HG03103 (cell line): ENCODE measurements around the gene GPX6.
"Not testable (repeated sequence)": the region's sequence is repeated elsewhere in the genome, so short reads cannot be mapped to it uniquely, and the experiment has no call there.

ENCODE experiments used
- ATAC-seq: cut with Tn5 transposase; IDR thresholded peaks from one replicate; pipeline ENCODE4 v1.9.1; 2021; ENCODE audit warnings: low read depth; ENCODE audit not compliant: unreplicated experiment

The GPX6 gene

DNA sequence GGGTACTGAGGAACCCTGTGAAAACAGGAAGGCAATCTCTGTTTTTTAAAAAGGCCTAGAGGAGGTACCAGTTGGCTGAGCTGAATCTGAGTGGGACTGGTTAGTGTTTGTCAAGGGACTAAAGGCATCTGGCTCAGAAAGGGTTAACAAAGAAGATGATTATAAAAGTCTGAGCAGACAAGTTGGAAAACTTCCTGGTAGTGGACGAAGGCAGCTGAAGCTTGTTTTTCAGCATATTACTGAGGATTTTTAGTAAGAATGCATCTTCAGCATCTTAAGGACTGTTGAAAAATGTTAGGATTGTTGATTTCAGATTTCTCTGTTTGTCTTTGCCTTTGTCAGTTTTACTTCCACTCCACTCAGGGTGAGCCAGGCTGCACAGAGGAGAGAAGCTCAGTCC lies 15.2 kb upstream of the GPX6 start:
- no peak for ATAC-seq

GRCh38 chr6:28525496-28526039 lies 10.0 kb upstream of the GPX6 start, which contains the start of gene GPX5:
TSS of gene GPX5 (plus strand) at chr6:28525881. CDS start at chr6:28526014, 133 bp downstream.
- ATAC-seq, result no peak

- no peak for ATAC-seq
Measured at GRCh38 chr6:28523241-28523622, 7.6 kb upstream of the GPX6 start.

DNA sequence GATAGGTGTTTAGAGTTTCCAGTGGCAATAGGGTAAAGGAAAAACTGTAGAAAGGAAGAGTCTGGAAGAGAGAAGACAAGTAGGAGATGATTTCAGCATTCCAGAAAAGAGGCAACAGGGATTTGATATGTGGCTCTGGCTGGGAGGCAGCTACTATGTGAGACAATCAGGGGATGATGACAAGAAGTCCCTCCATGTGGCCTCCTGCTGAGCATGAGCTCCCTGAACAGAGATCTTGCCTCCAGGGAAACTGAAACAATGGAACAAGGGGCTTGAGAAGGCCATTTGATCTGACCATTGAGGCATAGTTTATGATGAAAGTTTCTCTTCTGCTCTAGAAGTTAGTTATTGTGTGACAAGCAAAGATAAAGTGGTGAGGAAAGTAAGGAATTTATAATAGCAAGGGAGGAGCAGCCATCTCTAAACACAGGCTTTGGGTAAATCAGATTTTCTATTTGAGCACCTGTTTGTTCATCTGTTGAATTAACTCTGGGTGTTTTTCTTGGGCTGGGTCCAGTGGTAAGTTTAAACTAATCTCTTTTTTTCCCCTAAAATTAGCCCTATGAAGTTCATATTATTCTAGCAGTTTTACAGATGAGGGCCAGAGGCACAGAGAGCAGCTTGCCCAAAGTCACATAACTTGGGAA lies 7.1 kb upstream of the GPX6 start:
- ATAC-seq, result no peak

- no peak for ATAC-seq
Measured at GRCh38 chr6:28517964-28518363, 2.4 kb upstream of the GPX6 start.

GRCh38 chr6:28512387-28512786 lies 3.2 kb downstream of the GPX6 start:
- ATAC-seq, result not testable (repeated sequence)

DNA sequence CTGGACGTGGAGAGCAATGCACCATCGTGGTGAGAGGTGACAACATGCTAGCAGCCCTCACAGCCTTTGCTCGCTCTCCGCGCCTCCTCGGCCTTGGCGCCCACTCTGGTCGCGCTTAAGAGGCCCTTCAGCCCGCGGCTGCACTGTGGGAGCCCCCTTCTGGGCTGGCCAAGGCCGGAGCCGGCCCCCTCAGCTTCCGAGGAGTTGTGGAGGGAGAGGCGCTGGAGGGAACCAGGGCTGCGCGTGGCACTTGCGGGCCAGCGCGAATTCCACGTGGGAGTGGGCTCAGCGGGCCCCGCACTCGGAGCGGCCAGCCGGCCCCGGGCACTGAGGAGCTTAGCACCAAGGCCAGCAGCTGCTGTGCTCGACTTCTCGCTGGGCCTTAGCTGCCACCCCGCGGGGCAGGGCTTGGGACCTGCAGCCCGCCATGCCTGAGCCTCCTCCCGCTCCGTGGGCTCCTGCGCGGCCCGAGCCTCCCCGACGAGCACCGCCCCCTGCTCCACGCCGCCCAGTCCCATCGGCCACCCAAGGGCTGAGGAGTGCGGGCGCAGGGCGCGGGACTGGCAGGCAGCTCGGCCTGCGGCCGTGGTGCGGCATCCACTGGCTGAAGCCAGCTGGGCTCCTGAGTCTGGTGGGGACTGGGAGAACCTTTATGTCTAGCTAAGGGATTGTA lies 3.8 kb downstream of the GPX6 start:
- ATAC-seq, result no peak

GRCh38 chr6:28506807-28507475 lies 8.7 kb downstream of the GPX6 start:
- ATAC-seq, result no peak

DNA sequence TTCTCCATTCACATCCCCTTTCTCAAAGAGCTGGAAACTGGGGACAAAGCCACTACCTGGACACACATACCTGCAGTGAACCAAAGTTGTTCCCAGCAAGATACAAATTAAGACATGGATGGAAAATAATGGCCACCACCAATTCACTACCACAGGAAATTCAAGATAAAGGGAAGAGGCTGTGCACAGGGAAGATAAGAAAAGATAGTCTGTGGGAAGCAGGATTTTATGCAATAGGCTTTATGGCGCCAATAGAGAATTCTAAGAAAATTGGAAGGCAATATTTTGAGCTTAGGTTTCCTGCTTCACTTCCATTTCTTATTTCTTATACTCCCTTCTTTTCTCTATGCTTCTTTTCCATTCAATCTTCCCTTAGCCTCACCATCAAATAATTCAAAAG lies 9.9 kb downstream of the GPX6 start:
- ATAC-seq, result no peak

- ATAC-seq, result not testable (repeated sequence)
Measured at GRCh38 chr6:28502709-28503305, 12.8 kb downstream of the GPX6 start.

DNA sequence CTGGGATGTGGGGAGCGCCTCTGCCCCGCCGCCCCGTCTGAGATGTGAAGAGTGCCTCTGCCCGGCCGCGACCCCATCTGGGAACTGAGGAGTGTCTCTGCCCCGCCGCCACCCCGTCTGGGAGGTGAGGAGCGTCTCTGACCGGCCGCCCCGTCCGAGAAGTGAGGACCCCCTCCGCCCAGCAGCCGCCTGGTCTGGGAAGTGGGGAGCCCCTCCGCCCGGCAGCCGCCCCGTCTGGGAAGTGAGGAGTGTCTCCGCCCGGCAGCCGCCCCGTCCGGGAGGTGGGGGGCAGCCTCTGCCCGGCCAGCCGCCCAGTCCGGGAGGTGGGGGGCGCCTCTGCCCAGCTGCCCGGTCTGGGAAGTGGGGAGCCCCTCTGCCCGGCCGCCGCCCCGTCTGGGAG lies 13.5 kb downstream of the GPX6 start:
- ATAC-seq, result not testable (repeated sequence)

- ATAC-seq, result no peak
Measured at GRCh38 chr6:28501259-28501658, 14.3 kb downstream of the GPX6 start.

DNA sequence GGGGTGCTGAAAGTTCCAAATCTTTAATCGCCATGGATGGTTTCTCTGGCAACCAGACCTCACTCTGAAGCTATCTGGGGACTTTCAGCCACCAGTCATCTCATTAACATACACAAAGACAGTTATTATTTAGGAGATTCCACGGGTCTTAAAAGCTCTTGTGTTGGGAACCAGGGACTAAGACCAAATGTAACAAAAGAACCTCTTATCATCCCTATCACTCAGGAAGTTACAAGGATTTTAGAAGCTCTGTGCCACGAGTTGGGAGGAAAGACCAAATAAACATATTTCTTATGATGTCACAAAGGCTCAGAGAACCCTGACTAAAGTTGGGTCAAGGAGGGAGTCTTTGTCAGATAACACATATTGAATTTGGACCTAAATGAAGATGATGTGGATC lies 17.7 kb downstream of the GPX6 start:
- no peak for ATAC-seq

DNA sequence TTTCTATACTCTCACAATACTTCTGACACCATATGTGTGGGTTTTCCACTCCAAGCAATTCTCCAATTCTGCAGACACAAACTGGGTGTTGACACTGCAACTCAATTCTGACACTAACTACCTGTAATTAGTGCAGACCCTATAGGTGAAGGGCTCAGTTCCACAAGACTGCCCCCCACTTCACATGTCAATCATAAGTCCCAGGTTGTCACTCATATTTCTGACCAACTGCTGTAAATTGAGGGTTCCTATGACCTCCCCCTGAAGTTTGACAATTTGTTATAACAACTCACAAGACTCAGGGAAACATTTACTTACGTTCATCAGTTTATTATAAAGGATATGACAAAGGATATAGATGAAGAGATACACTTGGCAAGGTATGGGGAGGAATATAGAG lies 18.3 kb downstream of the GPX6 start:
- no peak for ATAC-seq

DNA sequence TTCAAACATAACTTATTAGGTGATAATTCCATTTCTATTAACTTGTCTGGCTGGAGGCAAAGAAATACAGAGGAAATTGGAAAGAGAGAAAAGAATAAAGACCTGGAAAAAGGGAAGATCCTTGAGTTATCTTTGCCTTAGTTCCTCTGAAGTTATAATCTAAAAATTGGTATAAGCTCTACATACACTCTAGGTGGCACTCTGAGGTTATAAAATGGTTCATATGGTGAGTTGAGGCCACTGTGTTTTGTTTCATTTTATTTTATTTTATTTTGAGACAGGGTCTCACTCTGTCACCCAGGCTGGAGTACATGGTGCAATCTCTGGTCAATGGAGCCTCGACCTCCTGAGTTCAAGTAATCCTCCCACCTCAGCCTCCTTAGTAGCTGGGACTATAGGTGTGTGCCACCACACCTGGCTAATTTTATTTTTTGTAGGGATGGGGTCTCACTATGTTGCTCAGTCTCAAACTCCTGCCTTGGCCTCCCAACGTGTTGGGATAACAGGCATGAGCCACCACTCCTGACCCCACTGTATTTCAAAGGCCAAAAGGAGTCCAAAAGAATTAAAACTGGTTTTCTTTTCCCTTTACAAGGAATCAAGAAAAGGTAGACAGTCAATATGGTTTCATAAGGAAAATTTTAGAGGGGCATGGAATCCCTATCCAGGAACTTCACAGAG lies 19.4 kb downstream of the GPX6 start:
- no peak for ATAC-seq

GRCh38 chr6:28491984-28492317 lies 23.6 kb downstream of the GPX6 start:
- no peak for ATAC-seq

GRCh38 chr6:28490205-28490890 lies 25.2 kb downstream of the GPX6 start:
- ATAC-seq, result no peak

DNA sequence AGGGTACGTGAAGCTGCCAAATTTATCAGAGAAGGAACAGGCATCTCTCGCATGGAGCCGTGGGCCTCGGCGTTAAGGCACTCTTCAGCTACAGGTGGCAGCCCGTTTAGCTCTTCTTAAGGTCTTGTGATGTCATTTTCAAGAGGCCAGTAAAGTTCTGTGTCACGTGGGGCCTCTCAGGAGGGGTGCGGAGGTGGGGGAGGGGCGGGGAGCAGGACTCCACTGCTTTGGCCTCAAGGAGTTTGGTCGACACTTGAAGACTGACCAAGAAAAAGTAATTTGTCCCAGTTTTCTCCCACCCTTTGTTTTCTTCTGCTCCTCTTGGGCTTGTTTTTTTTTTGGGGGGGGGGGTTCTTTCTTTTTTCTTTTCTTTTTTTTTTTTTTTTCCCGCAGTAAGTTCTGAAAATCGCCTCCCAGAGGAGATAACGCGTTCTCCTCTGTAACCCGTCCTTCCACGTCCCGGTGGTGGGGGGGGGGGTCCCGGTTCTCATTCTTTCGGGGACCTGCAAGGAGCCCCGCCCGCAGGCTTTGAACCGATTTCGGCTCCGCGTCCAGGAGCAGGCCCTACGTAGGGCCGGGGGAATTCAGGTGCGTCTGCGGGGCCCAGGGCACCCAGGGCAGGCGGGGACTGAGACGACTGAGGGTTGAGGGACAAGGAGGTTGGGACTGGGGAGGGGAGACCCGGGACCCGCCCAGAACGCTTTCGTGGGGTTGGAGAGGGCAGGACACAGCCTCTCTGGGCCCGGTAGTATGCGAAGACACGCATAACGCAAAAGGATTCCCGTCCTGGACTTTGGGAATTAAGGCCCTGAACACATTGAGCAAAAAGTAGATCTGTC lies 26.0 kb downstream of the GPX6 start:
- peak; percentile 48 for ATAC-seq

DNA sequence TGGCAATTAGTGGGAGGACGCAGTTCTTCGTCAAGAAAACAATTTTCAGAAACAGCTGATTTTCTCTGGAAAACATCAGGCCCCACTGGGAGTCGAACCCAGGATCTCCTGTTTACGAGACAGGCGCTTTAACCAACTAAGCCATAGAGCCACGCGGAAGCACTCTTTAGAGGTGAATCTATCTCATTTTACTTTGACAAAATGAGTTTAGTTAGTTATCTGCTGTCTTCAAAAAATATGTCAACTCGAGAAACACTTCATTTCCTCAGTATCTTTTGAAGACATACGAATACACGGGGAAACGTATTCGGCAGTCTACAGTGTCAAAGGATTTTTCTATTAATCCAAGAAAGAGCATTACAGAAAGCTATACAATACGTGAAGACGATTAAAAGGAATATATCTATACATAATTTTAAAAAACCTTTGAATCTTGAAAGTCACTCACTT lies 26.7 kb downstream of the GPX6 start:
- no peak for ATAC-seq
